SU-DHL-6 (cell line): Measurements from ENCODE around the gene POU6F2.

Experiments used
- H2AFZ ChIP-seq: fragments of 200-600 bp; sonication (generic); 2 replicates; pipeline ENCODE4 v1.6.1; 2014; ENCODE audit warnings: low read depth, mild to moderate bottlenecking, moderate library complexity, mixed read lengths, antibody characterized with exemption, low read length; ENCODE audit not compliant: severe bottlenecking
- H3F3A ChIP-seq: fragments of 200-600 bp; shearing (Covaris generic); 2 replicates; pipeline ENCODE4 v1.6.0; 2016; ENCODE audit warnings: antibody characterized with exemption, mild to moderate bottlenecking; ENCODE audit not compliant: insufficient read depth
- H3K27ac ChIP-seq: fragments of 200-600 bp; sonication (generic); 2 replicates; pipeline ENCODE4 v1.5.1; 2016; ENCODE audit warnings: low read depth, mild to moderate bottlenecking, low read length, moderate library complexity, mixed read lengths
- H3K27me3 ChIP-seq: fragments of 200-600 bp; sonication (generic), shearing (Covaris generic); 2 replicates; pipeline ENCODE4 v1.6.0; 2014; ENCODE audit warnings: mild to moderate bottlenecking, low read length
- H3K36me3 ChIP-seq: fragments of 200-600 bp; sonication (generic); 2 replicates; pipeline ENCODE4 v1.6.1; 2014; ENCODE audit warnings: mild to moderate bottlenecking, low read length, mixed read lengths
- H3K4me2 ChIP-seq: fragments of 300-600, 200-600 bp; shearing (Covaris generic), sonication (generic); 2 replicates; pipeline ENCODE4 v1.6.0; 2014; ENCODE audit warnings: low read length, low read depth, mild to moderate bottlenecking; ENCODE audit not compliant: poor library complexity, severe bottlenecking
- H3K4me3 ChIP-seq: fragments of 200-600 bp; sonication (generic); 2 replicates; pipeline ENCODE4 v1.5.1; 2014; ENCODE audit warnings: antibody characterized with exemption, low read length, mild to moderate bottlenecking, mixed read lengths; ENCODE audit not compliant: insufficient read depth, poor library complexity, severe bottlenecking
- H3K79me2 ChIP-seq: fragments of 200-600 bp; sonication (generic); 2 replicates; pipeline ENCODE4 v1.6.1; 2014; ENCODE audit warnings: mild to moderate bottlenecking, low read length, moderate library complexity; ENCODE audit not compliant: insufficient read depth
- H3K9ac ChIP-seq: fragments of 200-600 bp; sonication (generic); 2 replicates; pipeline ENCODE4 v1.7.0; 2014; ENCODE audit warnings: mild to moderate bottlenecking, low read length
- H3K9me2 ChIP-seq: fragments of 200-600 bp; sonication (generic); replicated peaks from 2 replicates; pipeline ENCODE4 v1.6.1; 2014; ENCODE audit warnings: low read length; ENCODE audit not compliant: insufficient read depth
- H3K9me3 ChIP-seq: fragments of 200-600 bp; sonication (generic); 2 replicates; pipeline ENCODE4 v1.6.1; 2014; ENCODE audit warnings: low read length, mixed read lengths; ENCODE audit not compliant: insufficient read depth
- H4K20me1 ChIP-seq: fragments of 200-600 bp; sonication (generic); 2 replicates; pipeline ENCODE4 v1.6.1; 2014; ENCODE audit warnings: low read depth, mild to moderate bottlenecking, antibody characterized with exemption, low read length, moderate library complexity, mixed read lengths
- EZH2phosphoT487 ChIP-seq: fragments of 200-600 bp; sonication (generic), shearing (Covaris generic); conservative IDR thresholded peaks from 2 replicates; pipeline ENCODE4 v1.6.1; 2018; ENCODE audit warnings: mild to moderate bottlenecking, antibody characterized with exemption, low read length, moderate library complexity, mixed read lengths
- TF ChIP-seq, protein P1 (sequence below): fragments of 200-600 bp; sonication (generic); IDR thresholded peaks from one replicate; pipeline ENCODE4 v1.5.1; 2017; ENCODE audit warnings: antibody characterized with exemption, mild to moderate bottlenecking, low read length, moderate library complexity; ENCODE audit not compliant: insufficient read depth, poor library complexity, severe bottlenecking

The POU6F2 gene

DNA sequence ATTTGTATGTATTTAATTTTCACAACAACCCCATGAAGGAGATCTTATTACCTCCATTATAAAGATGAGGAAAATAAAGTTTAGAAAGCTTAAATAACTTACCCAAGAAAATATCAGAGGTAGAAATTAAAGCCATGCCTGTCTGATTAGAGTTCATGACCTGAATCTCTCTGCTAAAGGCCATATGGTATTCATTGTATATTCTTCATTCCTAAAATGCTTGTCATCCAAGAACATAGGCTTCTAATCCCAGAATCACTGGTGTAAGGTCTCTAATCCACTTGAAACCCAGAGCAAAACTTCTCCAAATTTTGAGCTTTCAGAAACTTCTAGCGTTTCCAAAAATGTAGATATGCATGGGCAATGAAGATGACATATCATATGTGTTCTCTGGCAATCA is 516.2 kb downstream of the POU6F2 start:
- no peak overlapping the region for H2AFZ ChIP-seq
- no peaks in the 10 kb centered on the region for H3F3A ChIP-seq
- no peak overlapping the region for H3K4me3 ChIP-seq
- H3K36me3 ChIP-seq: no peaks in the 10 kb centered on the region
- H3K9ac ChIP-seq: no peak overlapping the region
- H3K79me2 ChIP-seq: no peaks in the 10 kb centered on the region
- H3K9me2 ChIP-seq: no peaks in the 10 kb centered on the region
- no peaks in the 10 kb centered on the region for H3K9me3 ChIP-seq
- no peaks in the 10 kb centered on the region for H4K20me1 ChIP-seq
- H3K4me2 ChIP-seq: no peak overlapping the region
- TF ChIP-seq, protein P1, sequence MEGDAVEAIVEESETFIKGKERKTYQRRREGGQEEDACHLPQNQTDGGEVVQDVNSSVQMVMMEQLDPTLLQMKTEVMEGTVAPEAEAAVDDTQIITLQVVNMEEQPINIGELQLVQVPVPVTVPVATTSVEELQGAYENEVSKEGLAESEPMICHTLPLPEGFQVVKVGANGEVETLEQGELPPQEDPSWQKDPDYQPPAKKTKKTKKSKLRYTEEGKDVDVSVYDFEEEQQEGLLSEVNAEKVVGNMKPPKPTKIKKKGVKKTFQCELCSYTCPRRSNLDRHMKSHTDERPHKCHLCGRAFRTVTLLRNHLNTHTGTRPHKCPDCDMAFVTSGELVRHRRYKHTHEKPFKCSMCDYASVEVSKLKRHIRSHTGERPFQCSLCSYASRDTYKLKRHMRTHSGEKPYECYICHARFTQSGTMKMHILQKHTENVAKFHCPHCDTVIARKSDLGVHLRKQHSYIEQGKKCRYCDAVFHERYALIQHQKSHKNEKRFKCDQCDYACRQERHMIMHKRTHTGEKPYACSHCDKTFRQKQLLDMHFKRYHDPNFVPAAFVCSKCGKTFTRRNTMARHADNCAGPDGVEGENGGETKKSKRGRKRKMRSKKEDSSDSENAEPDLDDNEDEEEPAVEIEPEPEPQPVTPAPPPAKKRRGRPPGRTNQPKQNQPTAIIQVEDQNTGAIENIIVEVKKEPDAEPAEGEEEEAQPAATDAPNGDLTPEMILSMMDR: no peak
- TF ChIP-seq EZH2phosphoT487: no peak
- 0 out of 2 replicates have a peak, but pooled peaks cover 3% of the 10 kb centered on the region for H3K27me3 ChIP-seq
- H3K27ac ChIP-seq: no peak overlapping the region

DNA sequence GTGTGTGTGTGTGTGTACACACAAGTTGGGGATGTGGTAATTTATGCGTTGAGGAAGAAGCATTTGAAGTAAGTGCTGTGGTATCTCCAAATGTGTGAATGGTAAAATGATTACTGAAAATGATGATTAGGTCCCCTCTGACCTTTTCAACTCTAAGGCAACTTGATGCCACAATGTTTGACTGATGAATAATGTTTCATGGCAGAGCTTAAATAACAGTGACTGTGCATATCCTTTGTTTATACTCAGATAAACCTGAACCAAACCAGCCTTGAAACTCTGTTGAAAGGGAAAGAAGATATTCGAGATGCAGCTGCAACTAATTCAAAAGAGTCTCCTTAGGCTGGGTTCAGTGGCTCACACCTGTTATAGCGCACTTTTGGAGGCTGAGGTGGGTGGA is 523.6 kb downstream of the POU6F2 start:
- no peaks in the 10 kb centered on the region for H3K79me2 ChIP-seq
- H3K4me3 ChIP-seq: no peak overlapping the region
- H4K20me1 ChIP-seq: no peaks in the 10 kb centered on the region
- no peaks in the 10 kb centered on the region for H3K36me3 ChIP-seq
- no peak for TF ChIP-seq EZH2phosphoT487
- TF ChIP-seq, protein P1: no peak
- H2AFZ ChIP-seq: no peak overlapping the region
- H3K27me3 ChIP-seq: no peaks in the 10 kb centered on the region
- H3F3A ChIP-seq: no peaks in the 10 kb centered on the region
- H3K27ac ChIP-seq: no peak overlapping the region
- H3K9me3 ChIP-seq: no peaks in the 10 kb centered on the region
- no peaks in the 10 kb centered on the region for H3K9me2 ChIP-seq
- H3K9ac ChIP-seq: no peak overlapping the region
- no peak overlapping the region for H3K4me2 ChIP-seq

DNA sequence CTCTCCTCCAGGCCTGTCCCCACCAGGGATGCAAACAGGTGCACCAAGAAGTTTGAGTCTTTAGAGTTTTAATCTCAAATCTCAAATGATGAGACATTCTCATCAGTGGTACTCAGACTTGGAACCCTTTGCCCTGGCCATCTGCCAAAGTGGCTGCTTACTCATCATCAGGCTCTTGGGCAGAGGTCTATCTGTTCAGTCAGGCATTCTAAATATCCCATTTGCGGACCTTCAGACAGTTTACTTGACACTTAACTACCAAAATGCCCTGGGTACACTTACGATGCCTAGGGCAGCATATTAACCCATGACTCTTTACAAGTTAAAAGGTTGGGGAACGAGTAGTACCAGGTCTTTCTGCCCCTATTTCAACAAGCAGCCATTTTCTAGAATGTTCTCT is 527.3 kb downstream of the POU6F2 start:
- H3K4me3 ChIP-seq: no peak overlapping the region
- TF ChIP-seq, protein P1: no peak
- TF ChIP-seq EZH2phosphoT487: no peak
- H3F3A ChIP-seq: no peaks in the 10 kb centered on the region
- H4K20me1 ChIP-seq: no peaks in the 10 kb centered on the region
- no peak overlapping the region for H2AFZ ChIP-seq
- no peaks in the 10 kb centered on the region for H3K27me3 ChIP-seq
- no peaks in the 10 kb centered on the region for H3K9me2 ChIP-seq
- H3K27ac ChIP-seq: no peak overlapping the region
- H3K9me3 ChIP-seq: no peaks in the 10 kb centered on the region
- no peaks in the 10 kb centered on the region for H3K79me2 ChIP-seq
- no peaks in the 10 kb centered on the region for H3K36me3 ChIP-seq
- H3K4me2 ChIP-seq: no peak overlapping the region
- H3K9ac ChIP-seq: no peak overlapping the region
